IPS-NIHi11 (cell line): ENCODE measurements around the gene CD2BP2.

Experiments
- DNase-seq: peaks from one replicate; pipeline ENCODE4 v3.0.0; 2012; ENCODE audit warnings: mixed read lengths, low spot score

The CD2BP2 gene

DNA sequence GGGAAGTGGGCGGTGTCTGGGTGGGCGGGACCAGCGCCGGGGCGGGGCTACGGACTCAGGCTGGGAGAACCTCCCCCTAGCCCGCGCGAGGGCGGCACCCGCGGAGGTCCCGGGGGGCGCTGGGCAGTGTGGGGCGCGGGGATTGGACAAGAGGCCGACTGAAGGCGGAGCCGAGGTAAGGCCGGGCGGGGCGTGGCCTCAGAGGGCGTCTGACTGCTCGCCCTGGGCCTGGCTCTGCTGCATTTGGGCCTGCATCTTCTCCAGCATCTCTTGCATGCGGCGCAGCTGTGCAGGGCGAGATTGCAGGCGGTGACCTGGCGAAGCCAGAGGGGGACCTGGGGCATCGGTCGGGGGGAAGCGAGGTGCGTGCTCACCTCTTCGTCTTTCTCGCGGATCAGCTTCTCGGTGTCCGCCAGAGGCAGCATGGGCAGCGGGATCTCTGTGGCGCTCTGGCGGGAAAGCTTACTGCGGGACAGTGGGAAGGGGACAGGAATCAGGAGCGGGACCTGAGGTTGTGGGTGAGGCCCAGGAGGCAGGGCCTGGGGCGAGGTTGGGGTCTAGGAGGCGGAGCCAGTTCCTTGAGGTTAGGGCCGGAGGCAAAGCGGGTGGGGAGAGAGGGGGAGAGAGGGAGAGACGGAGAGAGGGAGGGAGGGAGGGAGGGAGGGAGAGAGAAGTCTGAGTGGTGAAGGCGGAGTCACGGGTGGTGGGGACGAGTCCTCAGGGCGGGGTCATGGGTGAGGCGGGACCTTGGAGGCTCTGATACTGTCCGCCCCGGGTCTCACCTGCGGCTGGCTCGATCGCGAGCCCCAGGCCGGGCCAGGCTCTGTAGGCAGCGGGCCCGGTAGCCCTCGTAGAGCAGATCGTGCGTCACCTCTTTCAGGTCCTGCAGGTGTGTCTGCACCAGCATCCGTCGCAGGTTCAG is 23.4 kb upstream of the CD2BP2 start:
- peak; percentile 95 for DNase-seq

DNA sequence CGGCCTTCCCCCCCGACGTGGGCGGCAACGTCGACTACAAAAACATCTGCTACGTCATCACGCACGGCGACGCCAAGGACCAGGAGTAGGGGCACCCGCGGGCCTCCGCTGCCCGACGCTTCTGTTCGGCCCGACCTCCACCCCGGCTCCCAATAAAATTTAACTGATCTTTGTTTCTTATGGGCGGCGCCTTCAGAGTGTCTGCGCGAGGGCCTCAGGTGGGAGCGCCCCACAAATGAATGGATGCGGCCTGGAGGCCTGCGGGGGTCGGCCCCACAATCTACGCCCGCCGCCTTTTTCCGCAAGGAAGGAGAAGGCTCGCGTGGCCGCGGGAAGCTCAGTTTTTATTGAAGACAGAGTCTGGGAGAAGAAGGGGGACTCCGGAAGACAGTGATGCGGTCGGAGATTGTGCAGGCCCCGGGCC is 22.7 kb upstream of the CD2BP2 start:
- DNase-seq = peak; percentile 85

- DNase-seq = no peak
Measured at GRCh38 chr16:30377050-30377811, 22.1 kb upstream of the CD2BP2 start.

- no peak for DNase-seq
Measured at GRCh38 chr16:30376461-30376902, 21.4 kb upstream of the CD2BP2 start.

GRCh38 chr16:30375864-30376263 is 20.8 kb upstream of the CD2BP2 start:
- DNase-seq = no peak

GRCh38 chr16:30374538-30374937 is 19.4 kb upstream of the CD2BP2 start, which contains the start of gene MYL11:
Gene MYL11, plus strand, starts transcription at chr16:30374802. Its CDS starts 56 bp downstream, at chr16:30374858.
- DNase-seq = no peak

- DNase-seq = no peak
Measured at GRCh38 chr16:30372725-30373124, 17.6 kb upstream of the CD2BP2 start.

- no peak for DNase-seq
Measured at GRCh38 chr16:30372038-30372712, 17.1 kb upstream of the CD2BP2 start.

- no peak for DNase-seq
Measured at GRCh38 chr16:30371248-30371816, 16.2 kb upstream of the CD2BP2 start.

GRCh38 chr16:30370456-30371247 is 15.5 kb upstream of the CD2BP2 start, which contains the start of gene TBC1D10B:
Gene TBC1D10B, minus strand, starts transcription at chr16:30370494. Its CDS starts 311 bp downstream, at chr16:30370183.
- peak; percentile 89 for DNase-seq

GRCh38 chr16:30369938-30370455 is 14.9 kb upstream of the CD2BP2 start:
- peak; percentile 87 for DNase-seq

DNA sequence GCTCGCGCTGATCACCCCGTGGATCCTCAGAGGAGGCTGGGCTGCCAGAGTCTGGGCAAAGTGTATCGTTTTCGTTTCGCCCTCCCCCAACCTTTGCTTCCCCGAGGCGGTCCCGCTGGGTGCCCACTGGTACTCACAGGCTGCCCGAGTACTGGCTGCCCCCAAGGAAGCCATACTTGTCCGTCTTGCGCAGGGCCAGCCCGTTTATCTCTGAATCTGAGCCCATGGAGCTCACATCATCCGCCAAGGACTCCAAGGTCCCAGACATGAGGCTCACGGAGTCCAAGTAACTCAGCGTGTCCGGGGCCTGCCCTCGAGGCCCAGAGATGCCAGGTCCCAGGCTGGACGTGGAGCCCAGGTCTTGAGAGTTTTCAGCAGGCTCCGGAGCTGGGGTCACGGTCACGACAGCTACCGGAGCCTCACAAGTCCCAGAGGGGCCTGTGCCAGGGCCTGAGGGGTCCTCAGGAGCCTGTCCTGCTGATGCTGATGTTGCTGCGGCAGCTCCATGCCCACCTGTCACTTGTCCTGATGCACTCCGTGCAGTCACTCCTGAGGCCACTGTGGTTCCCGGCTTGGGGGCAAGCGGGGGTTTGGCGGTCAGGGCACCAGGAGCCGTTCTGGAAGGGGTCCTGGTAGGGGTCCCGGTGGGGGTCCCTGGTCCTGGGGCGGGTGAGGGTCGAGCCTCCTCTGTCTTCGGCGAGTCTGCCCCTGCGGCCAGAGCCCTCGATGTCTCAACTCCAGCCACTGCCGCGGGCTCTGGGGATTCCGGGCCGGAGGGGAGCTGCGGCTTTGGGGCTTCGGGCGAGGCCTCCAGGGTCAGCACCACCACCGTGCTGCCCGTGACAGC is 14.2 kb upstream of the CD2BP2 start:
- DNase-seq = peak; percentile 22

- no peak for DNase-seq
Measured at GRCh38 chr16:30368792-30369090, 13.6 kb upstream of the CD2BP2 start.

DNA sequence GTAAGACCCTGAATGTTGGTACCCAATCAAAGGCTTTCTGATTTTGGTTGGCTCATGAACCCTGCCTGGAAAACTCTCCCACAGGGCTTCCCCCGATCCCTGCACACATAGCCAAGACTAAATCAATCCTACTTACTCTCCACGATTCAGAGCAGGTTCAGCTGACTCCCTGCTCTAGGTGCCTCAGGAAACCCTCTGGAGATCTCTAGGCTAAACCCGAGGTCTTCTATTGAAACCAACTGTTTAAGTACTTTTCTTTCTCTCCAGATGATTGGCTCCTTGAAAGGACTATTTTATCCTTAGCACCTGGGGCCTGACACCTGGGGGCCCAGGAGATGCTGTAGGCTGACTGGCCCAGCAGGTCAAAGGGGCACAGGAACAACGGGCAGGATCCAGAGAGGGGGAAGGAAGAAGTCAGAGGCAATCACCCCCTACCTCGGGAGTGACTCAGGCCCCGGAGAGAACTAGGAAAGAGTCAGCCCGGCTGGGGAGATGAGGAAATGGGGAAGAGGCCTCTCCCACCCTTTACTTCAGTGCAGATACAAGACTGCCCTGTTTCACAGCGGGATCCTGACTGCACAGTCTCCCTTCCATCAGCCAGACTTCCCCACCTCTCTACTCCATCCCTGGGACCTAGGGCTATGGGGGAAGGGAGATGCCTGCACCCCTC is 13.1 kb upstream of the CD2BP2 start:
- no peak for DNase-seq

DNA sequence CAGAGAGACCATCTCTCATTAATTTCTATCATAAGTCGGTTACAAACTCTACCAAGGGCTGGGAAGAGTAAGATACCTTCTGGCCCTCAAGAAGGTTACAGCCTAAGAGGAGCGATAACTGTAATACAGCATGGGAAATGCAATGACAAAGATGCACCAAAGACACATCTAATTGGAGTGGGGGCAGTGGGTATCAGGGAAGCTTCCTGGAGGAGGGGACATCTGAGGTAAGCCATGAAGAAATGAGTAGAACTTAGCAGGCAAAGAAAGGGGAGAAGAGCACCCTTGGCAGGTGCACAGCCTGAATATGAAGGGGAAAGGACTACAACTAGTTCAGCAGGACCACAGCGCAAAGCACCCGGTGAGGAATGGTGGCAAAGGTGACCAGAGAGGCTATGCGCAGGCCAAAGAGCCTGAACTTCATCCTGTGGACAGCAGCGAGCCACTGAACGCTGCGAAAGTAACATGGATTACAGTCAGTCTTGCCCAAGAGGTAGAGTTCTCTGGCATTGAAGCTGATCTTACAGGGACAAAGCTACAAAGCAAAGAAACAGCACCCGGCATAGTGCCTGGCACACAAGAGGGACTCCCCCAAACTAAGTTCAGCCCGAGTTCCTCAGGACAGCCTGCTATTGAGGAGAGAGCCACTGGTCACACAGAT is 12.4 kb upstream of the CD2BP2 start:
- DNase-seq = no peak

DNA sequence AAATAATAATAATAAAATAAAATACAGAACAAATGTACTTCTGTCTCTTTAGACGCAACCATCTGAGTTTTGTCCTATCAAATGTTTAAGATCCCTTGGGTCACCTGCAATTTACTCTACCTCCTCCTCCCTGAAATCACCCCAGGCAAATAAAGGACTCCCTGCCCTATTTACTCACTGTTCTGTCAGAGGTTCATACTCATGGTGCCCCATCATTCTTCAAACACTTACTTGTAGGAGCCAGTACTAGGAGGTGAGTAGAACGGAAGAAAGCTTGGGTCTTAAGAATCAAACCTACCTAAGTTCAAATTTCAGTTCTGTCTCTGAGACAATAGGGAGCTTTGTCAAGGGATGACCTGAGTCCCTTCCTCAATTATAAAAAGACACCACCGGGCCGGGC is 11.4 kb upstream of the CD2BP2 start:
- no peak for DNase-seq

DNA sequence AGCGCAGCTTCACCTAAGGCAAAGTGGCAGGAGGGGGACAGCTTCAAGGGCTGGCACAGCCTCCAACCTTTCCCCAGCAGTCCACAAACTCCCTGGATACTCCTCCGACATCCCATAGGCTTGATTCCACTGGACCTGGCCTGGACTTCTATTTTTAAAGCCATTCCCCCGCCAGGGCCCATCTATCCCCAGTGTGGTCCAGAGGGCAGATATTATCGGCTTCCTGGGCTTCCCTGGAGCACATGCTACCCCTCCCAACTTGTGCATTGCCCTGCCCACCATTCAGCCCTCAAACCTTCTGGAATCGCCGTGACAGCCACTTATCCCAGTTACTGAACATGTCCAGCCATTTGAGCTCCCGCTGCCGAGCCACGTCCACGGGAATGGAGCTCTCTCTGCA is 10.1 kb upstream of the CD2BP2 start:
- DNase-seq = no peak

DNA sequence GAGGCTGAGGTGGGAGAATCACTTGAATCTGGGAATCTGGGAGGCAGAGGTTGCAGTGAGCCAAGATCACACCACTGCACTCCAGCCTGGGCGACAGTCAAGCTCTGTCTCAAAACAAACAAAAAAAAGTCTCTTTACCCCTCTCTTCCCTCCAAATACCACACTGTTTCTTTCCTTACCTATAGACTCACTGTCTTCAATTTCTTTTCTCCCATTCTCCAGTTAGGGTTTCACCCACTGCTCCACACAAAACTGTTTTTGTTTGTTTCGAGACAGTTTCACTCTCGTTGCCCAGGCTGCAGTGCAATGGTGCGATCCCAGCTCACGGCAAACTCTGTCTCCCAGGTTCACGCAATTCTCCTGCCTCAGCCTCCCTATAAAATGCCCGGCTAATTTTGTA is 6.1 kb upstream of the CD2BP2 start:
- DNase-seq = no peak

DNA sequence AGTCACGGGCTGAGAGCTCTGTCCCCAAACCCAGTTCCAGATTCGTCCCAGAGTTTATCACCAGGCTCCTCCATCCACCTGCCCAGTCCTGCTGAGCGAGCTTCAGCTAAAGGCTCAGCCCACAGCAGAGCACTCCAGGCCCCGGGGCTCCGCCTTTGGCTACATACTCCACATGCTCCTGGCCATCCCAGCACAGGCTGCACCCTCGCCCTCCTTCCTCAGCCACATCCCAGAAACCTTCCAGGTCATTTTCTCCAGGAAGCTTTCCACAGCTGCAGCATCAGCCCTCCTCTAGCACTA is 4.7 kb upstream of the CD2BP2 start:
- DNase-seq = no peak
